ENCODE results near the gene PTPRZ1. TPM values are rescaled to one million over a fixed set of nuclear protein-coding genes. Genes with fewer than 3 reads are reported as not detected.

The PTPRZ1 gene
- total RNA-seq, 1 experiment from 2014 or later = 74.2 TPM

DNA sequence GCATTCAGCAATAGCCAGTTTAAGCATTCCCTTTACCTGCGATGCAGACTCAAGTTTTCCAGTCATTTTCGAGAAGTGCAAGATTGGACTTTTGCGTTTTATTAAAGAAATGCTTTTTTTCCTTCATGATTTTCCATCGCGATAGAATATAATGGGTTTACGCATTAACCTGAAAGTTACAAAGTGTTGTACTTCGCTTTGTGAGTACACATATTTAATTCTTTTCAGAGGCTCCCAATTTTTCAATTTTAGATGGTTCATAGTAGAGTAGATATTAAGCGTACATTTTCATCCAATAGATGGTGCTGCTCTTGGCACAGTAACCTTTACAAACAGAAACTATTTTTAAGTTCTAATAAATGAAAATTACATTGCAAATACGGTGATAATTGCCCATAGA is 1.3 kb downstream of the PTPRZ1 start:
- Histone ChIP-seq H3K79me1 (ENCODE audit: insufficient read depth, low read depth, low read length, poor library complexity, severe bottlenecking) (peaks cover 2% of the 10 kb centered on the region), H2AFZ (ENCODE audit: low read length) (no peak overlapping the region), H4K8ac (replicated peaks; ENCODE audit: insufficient read length, low read depth, low read length) (no peak overlapping the region), H3K9me3 (ENCODE audit: control insufficient read depth, low read depth, low read length) (no peaks in the 10 kb centered on the region), H3K27me3 (ENCODE audit: insufficient read depth, low read length) (no peaks in the 10 kb centered on the region; the same call in 1 of the 2 replicates), H2BK5ac (ENCODE audit: insufficient read length, low read length) (no peak overlapping the region), H2BK120ac (ENCODE audit: low read depth, low read length, poor library complexity, severe bottlenecking) (no peak overlapping the region), H3K18ac (ENCODE audit: insufficient read length, low read depth, low read length) (no peak overlapping the region), H2BK15ac (ENCODE audit: low read depth, low read length) (no peak overlapping the region), H4K5ac (ENCODE audit: insufficient read length, low read depth, low read length) (no peak overlapping the region), H3K79me2 (ENCODE audit: insufficient read depth, low read length) (peaks cover 45% of the 10 kb centered on the region), H3K4me2 (ENCODE audit: insufficient read depth, insufficient read length, low read length) (peak overlapping the region; percentile 94), H3K23me2 (ENCODE audit: insufficient read length, low read depth, low read length, poor library complexity, severe bottlenecking) (peaks cover 4% of the 10 kb centered on the region), H2BK12ac (ENCODE audit: insufficient read length, low read depth, low read length) (no peak overlapping the region), H3T11ph (ENCODE audit: low read length) (no peak overlapping the region), H3K23ac (ENCODE audit: insufficient read length, low read depth, low read length) (no peak overlapping the region), H2BK20ac (ENCODE audit: low read depth, low read length, poor library complexity, severe bottlenecking) (no peak overlapping the region), H4K91ac (ENCODE audit: insufficient read length, low read depth, low read length) (no peak overlapping the region), H3K56ac (ENCODE audit: insufficient read length, low read depth, low read length) (no peak overlapping the region), H3K14ac (ENCODE audit: insufficient read depth, low read length) (no peak overlapping the region), H4K20me1 (ENCODE audit: control insufficient read depth, insufficient read depth, insufficient read length) (no peaks in the 10 kb centered on the region), H3K4me1 (ENCODE audit: insufficient read depth, low read length) (peaks cover 17% of the 10 kb centered on the region), H2AK5ac (ENCODE audit: insufficient read length, low read length) (no peak overlapping the region), H3K4ac (ENCODE audit: low read depth, low read length) (no peak overlapping the region), H3K27ac (ENCODE audit: insufficient read length, low read depth, low read length) (no peak overlapping the region), H3K9ac (ENCODE audit: extremely low read depth, insufficient read length, low read length) (peak overlapping the region; percentile 88)
- H3K9me3 Mint-ChIP-seq = peaks cover 0 to 4% of the 10 kb centered on the region in 2 experiments; a peak in 2 of 5 replicates
- no peak for DNase-seq
- no CpG with 5 or more reads among the region's 9 CpGs for WGBS (ENCODE audit: extremely low coverage, insufficient read length, low lambda C conversion rate)
- H3K4me1 Mint-ChIP-seq = peaks cover 41 to 48% of the 10 kb centered on the region in 2 experiments
- TF ChIP-seq, protein P1, sequence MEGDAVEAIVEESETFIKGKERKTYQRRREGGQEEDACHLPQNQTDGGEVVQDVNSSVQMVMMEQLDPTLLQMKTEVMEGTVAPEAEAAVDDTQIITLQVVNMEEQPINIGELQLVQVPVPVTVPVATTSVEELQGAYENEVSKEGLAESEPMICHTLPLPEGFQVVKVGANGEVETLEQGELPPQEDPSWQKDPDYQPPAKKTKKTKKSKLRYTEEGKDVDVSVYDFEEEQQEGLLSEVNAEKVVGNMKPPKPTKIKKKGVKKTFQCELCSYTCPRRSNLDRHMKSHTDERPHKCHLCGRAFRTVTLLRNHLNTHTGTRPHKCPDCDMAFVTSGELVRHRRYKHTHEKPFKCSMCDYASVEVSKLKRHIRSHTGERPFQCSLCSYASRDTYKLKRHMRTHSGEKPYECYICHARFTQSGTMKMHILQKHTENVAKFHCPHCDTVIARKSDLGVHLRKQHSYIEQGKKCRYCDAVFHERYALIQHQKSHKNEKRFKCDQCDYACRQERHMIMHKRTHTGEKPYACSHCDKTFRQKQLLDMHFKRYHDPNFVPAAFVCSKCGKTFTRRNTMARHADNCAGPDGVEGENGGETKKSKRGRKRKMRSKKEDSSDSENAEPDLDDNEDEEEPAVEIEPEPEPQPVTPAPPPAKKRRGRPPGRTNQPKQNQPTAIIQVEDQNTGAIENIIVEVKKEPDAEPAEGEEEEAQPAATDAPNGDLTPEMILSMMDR (conservative IDR thresholded peaks at IDR 0.05) = no peak
- H3K36me3 Mint-ChIP-seq (ENCODE audit: insufficient read depth in 1 of 3, low read depth in 3 of 3) = peaks cover 11% of the 10 kb centered on the region in 3 experiments
- peak overlapping the region in 1 of 3 experiments; percentile 98; a peak in 2 of 7 replicates for H3K27ac Mint-ChIP-seq
- H3K4me3 Mint-ChIP-seq = peak overlapping the region; percentile 91 to 96
- H3K27me3 Mint-ChIP-seq (ENCODE audit: low read depth) = peaks cover 2% of the 10 kb centered on the region
